Lower leg skin (tissue), 4 donors: ENCODE data around the gene TM7SF3. TPM values are rescaled to one million over a fixed set of nuclear protein-coding genes. Genes with fewer than 3 reads are reported as not detected.

Source experiments
- DNase-seq, 2 donors: peaks; one replicate each; pipeline ENCODE4 v3.0.0-alpha.2; 2019; ENCODE audit warnings: low spot score in 2 of 2
- H3K4me3 ChIP-seq: fragments of 200-600 bp; sonication (generic); 2 replicates; pipeline ENCODE4 v1.5.1; 2017; ENCODE audit warnings: mild to moderate bottlenecking, low read depth; ENCODE audit not compliant: poor library complexity, severe bottlenecking
- POLR2A ChIP-seq, 2 donors: fragments of 450-650 bp; IDR thresholded peaks; one replicate each; pipeline ENCODE4 v1.6.1; 2016 to 2017; ENCODE audit warnings: antibody characterized with exemption in 2 of 2, mild to moderate bottlenecking in 1 of 2, moderate library complexity in 1 of 2
- WGBS, 2 donors: methylation state at CpG; one replicate each; pipeline ENCODE4 v1.1.5; 2018; 5-methylcytosine and 5-hydroxymethylcytosine counted together
- intact Hi-C: fragments of 100-400 bp; cut with DNase I; formaldehyde crosslinking; loops from one replicate; pipeline ENCODE4 v1.15.0; 2023; ENCODE audit warnings: low total_unique reads
- total RNA-seq, 4 donors: library from RNA; depleted of rRNA; stranded (reverse); fragments of >200 nt; gene quantifications; one replicate each; pipeline ENCODE4 v1.1.0, GENCODE V29; 2016
- TF ChIP-seq, protein P1 (sequence below), 3 donors: fragments of 450-650 bp; IDR thresholded peaks; one replicate each; pipeline ENCODE4 v1.5.1; 2016; ENCODE audit warnings: antibody characterized with exemption in 3 of 3, mild to moderate bottlenecking in 3 of 3, moderate library complexity in 2 of 3

The TM7SF3 gene
- total RNA-seq, 4 donors from 2014 or later, result 36.7 to 158 (median 83.9) TPM

DNA sequence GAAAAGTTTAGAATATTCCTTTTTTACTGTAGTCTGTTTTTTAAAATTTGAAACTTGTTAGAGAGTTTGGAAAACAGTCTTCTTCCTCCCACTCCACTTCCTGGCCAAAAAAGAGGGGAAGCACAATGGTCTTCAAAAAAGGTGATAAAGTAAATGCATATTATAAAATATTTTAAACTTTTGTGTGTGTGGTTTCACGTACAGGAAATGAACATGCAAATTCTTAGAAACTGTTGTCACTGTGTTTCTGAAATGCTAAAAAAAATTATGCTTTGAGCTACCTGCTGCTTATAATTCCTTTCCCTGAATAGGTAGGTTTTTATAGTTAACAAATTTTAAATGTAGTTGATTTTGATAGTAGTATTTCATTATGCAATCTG lies 73.0 kb downstream of the TM7SF3 start:
- TF ChIP-seq POLR2A (IDR thresholded peaks at IDR 0.05), result no peak
- TF ChIP-seq, protein P1, sequence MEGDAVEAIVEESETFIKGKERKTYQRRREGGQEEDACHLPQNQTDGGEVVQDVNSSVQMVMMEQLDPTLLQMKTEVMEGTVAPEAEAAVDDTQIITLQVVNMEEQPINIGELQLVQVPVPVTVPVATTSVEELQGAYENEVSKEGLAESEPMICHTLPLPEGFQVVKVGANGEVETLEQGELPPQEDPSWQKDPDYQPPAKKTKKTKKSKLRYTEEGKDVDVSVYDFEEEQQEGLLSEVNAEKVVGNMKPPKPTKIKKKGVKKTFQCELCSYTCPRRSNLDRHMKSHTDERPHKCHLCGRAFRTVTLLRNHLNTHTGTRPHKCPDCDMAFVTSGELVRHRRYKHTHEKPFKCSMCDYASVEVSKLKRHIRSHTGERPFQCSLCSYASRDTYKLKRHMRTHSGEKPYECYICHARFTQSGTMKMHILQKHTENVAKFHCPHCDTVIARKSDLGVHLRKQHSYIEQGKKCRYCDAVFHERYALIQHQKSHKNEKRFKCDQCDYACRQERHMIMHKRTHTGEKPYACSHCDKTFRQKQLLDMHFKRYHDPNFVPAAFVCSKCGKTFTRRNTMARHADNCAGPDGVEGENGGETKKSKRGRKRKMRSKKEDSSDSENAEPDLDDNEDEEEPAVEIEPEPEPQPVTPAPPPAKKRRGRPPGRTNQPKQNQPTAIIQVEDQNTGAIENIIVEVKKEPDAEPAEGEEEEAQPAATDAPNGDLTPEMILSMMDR (IDR thresholded peaks at IDR 0.05), result no peak
- WGBS, 2 donors, result 35 to 49% methylated on average over 1 of the region's 1 CpG
- no peak for DNase-seq
- no peak overlapping the region for H3K4me3 ChIP-seq
- intact Hi-C loops, result no loop called here

DNA sequence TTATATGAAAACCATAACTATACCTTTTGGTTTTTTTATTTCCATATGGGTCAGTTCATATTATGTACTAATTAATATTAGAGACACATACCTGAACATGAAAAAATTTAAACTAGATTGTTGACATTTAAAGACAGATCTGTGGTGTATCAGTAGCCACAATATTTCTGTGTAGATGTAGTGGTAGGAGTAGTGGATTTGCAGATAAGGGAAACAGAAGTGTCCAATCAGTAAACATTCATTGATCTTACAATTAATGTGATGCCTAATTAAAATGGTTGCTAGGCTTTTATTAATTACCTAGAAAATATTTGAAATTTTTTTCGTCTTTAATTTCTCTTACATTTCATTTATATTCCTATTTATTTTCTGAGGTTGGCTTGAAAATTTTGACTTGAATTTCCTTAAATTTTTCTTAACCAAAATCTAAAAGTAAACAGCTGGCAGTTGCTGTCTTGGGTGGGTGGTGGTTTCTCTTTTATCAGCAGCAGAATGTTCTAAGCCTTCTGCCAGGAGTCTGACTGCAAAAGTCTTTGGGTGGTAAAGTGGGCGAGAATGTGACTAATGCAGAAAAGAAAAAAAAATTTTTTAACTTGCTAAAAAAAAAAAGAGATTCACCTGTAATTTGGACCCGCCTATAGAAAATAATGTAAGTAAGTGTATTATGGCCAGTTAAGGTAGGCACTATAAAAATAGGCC lies 73.5 kb downstream of the TM7SF3 start:
- no peak for TF ChIP-seq POLR2A (IDR thresholded peaks at IDR 0.05)
- TF ChIP-seq, protein P1 (IDR thresholded peaks at IDR 0.05), result no peak
- intact Hi-C loops, result no loop called here
- no peak for DNase-seq
- no peak overlapping the region for H3K4me3 ChIP-seq
- WGBS, 2 donors, result 60 to 75% methylated on average over 3 of the region's 3 CpGs

DNA sequence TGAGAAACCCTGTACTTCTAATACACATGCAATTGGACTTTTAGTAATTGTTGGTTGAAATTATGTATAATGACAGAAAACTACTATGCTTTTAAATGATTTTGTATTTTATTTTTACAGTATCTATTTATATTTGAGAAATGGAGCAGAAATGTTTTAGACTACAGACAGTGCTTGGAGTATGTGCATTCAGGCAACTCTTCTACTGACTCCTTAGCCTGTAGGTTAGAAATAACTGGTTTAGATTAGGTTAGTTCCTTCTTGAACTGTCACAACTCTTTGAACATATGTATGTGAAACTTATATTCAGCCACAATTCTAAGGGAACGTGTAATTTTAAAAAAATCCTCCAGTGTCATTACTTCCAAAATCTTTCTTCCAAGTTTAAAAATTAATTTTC lies 74.2 kb downstream of the TM7SF3 start:
- no peak overlapping the region for H3K4me3 ChIP-seq
- intact Hi-C loops, result no loop called here
- no peak for DNase-seq
- WGBS, 2 donors, result 17 to 21% methylated on average over 1 of the region's 1 CpG
- TF ChIP-seq, protein P1 (IDR thresholded peaks at IDR 0.05), result no peak
- no peak for TF ChIP-seq POLR2A (IDR thresholded peaks at IDR 0.05)

DNA sequence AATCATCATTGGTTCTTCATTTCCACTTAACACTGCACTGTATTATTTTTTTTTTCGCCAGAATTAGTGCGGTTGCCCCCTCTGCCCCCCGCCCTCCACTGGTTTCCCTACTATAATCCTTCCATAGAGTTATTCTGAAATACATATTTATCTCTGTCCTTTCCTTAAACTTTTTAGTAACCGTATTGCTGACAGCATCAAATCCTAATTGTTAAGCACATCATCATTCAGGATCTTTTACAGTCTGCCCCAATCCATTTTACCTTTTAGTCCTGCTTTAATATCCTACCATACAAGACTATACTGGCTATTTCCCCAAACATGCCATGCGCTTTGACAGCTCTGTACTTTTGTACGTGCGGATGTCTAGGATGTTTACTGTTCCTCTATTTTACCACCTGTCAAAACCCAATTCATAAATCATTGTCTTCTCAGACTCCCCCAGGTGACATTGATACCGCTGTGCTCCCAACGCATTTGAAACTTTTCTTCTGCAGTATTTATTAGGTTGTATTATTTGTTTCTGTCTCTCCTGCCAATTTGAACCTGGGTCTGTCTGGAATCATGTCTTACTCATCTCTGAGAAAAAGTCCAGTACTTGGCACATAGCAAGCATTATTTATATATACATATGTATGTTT lies 74.9 kb downstream of the TM7SF3 start:
- TF ChIP-seq, protein P1 (IDR thresholded peaks at IDR 0.05), result no peak
- TF ChIP-seq POLR2A (IDR thresholded peaks at IDR 0.05), result no peak
- DNase-seq, result no peak
- whole genome bisulfite sequencing, 2 donors, result 3 to 5% methylated on average over 9 of the region's 9 CpGs
- intact Hi-C loops, result no loop called here
- H3K4me3 ChIP-seq, result peak overlapping the region; percentile 95

DNA sequence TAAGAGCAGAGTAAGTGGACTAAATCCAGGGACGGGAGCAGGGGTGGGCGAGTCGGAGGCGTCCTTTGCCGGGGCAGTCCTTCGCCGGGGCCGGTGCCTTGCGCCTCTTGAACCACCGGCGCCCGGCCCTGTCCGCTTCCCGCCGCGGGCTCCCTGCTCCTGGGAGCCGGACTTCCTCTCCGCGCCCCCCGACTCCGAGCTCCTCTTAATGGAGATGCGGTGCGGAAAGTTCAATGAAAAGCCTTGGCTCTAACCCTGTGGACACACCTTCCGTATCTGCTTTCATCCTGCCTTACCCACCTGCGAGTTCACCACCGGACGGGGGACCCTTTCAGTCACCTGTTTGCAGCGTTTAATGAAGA lies 75.5 kb downstream of the TM7SF3 start:
- DNase-seq, result peak in 1 of 2 donors; percentile 89

More for the DNA sequence above, 75.5 kb downstream of the TM7SF3 start:
- 0% methylated on average over 12 to 28 of the region's 28 CpGs for WGBS, 2 donors
- intact Hi-C loops, result no loop called here
- TF ChIP-seq, protein P1 (IDR thresholded peaks at IDR 0.05), result no peak
- no peak for TF ChIP-seq POLR2A (IDR thresholded peaks at IDR 0.05)
- H3K4me3 ChIP-seq, result peak overlapping the region; percentile 95
